Cortex of kidney (tissue), 1 donor: ENCODE measurements around the gene RAE1.

Experiments used
- DNase-seq: peaks from one replicate; lab custom pipeline; 2025; lab: John Stamatoyannopoulos, UW

RAE1 gene

DNA sequence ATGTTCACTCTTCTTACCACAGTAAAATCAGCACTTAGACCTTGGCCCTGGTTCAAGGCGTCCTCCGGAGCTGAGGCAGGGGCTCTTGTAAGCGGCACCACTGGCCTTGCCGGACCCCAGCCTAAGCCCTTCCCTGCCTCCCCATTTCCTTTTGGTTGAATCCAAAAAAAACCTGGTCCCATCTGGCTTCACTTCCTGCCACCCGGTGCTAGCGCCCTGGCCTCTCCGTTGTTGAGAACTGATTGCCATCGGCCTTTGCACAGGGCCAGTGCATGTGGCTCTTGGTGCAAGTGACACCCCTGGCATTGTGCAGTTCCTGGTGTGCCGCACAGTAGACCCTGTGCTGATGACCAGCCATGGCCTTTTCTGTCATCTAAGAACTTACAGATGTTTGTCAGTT lies 21.1 kb downstream of the RAE1 start:
- DNase-seq: no peak

DNA sequence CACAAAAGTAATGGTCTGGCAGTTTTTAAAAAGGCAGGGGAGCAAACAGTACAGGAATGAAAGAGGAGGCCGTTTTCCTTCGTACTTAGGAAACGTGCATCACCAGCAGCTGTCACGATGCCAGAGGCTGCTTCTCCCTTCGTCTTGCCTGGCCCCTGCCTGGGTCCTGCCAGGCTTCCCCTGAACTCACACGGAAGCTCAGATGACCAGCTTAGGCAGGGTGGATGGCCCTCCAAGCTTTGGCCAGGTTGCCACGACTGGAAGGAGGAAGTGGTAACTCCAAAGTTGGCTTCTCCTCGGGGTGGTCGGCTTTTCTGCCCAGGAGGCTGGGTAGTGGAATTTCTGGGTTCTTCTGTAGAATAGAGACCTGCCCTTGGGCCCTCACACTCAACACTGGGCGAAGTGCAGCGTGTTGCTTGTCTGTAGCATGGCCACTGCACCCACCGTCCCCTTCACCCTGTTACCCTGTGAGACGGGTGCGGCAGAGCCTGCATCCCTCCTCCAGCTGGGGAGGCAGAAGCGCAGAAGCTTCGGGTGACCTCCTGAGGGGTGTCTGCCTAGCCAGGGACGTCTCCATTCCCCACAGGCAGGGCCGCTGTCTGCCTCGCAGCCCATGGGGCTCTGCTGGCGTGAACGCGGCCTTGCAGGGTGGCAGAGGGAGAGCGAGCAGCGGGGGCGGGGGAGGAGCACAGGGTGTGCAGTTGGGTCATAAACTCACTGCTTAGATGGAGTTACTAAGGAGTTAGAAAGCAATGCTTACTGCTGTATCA lies 21.7 kb downstream of the RAE1 start:
- DNase-seq: no peak

DNA sequence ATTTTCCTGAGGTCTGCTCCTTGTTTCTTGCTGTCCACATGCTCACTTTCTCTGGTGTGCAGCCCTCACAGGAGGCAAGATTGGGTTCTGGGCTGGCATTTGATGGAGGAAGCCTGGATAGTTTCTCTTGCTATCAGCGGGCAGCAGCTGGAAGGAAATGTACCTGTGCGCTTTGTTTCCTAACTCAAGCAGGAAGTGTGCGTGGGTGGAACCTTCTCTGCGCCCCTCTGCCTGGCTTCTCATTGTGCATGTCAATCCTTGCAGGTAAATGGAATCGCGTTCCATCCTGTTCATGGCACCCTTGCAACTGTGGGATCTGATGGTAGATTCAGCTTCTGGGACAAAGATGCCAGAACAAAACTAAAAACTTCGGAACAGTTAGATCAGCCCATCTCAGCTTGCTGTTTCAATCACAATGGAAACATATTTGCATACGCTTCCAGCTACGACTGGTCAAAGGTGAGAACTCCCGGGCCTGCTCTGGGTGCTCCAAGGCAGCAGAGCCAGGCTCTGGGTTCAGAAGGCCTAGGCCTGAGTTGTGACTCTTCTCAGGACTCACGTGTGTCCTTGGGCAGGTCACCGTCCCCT lies 23.4 kb downstream of the RAE1 start:
- no peak for DNase-seq

DNA sequence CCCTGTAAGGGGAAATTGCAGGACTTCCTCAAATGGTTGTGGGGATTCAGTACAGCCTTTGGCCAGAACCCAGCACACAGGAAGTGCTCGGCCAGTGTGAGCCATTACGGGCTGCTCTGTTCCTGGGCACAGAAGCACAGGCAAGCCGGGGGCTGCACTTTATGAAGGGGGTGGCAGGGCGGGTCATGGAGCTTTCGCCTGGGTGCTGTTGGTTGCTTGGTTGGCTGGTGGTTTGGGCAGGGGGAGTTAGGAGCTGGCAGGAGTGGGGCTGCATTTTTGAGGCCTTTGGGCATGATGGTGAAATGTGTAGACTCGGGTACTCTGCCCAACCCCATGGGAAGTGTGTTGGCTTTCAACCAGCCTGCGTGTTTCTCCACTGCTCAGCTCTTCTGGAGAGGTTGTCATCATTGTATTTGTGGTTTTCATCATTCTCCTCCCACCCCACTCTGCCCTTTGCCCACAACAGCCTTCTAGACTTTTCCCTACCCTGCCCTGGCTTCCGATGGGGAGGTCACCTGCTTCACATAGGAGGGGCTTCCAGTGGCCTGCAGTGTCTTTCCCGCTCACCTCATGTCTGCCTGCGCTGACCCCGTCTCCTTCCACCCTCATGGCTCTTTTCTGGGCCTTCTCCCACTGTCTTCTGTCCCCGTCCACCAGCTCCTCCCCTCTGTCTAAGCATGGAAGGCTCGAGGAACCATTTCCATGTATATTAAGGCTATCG lies 24.0 kb downstream of the RAE1 start:
- DNase-seq: no peak

DNA sequence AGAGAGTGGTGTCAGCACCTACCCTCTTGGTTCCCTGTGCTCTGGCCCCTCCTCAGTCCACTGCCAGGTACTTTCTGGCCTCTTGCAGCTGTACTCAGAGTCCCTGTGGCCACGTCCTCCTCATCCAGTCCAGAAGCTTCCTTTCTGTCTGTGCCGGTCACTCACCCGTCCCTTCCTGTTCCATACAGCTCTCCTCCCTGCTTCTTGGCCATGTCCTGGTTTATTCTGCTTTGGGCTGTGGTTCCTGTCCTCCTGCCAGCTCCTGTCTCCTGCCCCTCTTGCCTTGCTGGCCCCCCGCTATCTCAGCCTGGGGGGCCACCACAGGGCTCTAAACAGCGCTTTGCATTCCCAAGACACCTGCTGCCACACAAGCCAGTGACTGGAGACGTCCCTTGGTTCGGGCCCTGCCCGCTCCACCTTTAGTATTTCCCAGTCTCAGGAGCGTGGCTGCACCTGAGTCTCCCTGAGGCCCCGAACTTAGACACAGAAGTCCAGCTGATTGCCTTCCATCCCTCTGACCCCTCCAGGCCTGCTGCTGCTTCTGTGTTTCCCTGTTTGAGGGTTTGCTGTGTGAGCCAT lies 24.7 kb downstream of the RAE1 start:
- no peak for DNase-seq

DNA sequence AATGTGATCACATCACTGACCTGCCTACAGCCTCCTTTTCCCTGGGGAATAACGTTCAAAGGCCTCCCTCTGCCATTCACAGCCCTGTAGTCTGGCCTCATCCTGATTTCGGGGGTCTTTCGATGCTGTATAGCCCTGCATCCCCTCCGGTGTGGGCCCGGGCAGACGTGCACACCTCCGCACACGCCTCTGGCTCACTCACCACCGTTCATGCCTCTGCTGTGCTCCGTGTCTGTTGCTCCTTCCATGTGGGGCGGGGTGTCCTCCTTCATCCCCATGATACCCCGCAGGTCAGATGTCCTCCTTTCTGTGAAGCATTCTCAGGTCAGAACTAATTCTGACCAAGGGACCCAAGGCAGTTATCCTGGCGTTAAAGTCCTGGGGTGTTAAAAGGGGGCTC lies 26.3 kb downstream of the RAE1 start:
- no peak for DNase-seq

DNA sequence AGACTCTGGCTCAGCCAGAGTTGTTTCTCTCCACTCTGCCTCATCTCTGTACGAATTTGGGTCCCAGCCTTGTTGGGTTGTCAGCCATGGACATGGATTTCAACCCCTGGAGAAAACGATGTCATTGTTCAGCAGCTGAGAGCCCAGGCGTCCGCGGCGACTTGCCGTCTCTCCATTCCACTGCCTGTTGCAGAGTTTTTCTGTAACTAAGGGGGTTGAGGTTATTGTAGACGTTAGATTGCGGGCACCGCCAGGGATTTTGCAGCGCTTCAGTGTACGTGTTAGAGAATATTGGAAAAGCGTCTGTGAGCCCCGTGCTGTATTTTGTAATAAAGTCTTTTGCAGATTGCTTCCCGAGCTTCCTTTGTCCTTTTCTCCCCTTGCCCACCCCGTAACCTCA lies 27.1 kb downstream of the RAE1 start:
- no peak for DNase-seq

DNA sequence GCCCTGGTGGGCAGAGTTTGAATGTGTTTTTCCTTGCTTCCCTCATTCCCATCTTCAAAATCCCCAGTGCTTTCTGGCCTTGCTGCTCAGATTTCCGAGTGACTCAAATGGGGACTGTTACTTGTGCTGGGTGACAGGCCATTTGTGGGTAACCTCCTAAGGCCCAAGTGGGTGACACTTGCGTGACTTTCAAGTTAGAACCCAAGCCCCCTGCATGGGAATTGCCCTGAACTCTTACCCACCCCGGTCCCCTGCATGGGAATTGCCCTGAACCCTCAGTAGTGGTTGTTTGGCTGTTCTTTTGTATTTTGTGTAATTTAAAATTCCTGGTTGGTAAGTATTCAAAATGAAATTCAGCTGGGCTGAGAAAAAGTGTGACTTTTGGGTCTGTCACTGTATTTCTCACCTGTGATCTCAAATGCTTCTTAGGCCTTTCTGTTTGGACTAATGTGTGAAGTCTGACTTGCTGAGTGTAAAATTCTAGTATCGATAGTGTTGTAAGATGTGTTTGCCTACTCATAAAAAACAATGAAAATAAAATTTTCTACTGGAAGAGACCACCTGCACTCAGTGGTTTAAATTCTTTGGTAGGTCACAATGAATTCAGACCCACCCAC lies 27.7 kb downstream of the RAE1 start:
- no peak for DNase-seq

DNA sequence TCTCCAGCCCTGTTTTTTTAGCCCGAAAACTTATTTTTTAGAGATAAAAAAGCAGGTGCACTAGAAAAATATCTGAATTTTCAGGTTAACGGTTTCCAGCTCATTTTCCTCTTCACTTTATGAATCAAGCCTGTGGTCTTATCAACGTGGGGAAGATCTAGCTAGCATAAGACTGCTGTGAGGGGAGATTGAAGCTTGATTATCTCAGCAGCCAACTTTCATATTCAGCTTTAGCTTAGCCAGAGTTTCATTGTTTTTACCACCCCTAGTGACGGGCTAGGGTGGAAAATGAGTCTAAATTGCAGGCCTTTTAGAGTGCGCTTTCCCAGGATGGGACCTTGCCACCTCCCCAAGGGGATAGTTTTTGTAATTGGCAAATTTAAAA lies 28.2 kb downstream of the RAE1 start:
- no peak for DNase-seq

DNA sequence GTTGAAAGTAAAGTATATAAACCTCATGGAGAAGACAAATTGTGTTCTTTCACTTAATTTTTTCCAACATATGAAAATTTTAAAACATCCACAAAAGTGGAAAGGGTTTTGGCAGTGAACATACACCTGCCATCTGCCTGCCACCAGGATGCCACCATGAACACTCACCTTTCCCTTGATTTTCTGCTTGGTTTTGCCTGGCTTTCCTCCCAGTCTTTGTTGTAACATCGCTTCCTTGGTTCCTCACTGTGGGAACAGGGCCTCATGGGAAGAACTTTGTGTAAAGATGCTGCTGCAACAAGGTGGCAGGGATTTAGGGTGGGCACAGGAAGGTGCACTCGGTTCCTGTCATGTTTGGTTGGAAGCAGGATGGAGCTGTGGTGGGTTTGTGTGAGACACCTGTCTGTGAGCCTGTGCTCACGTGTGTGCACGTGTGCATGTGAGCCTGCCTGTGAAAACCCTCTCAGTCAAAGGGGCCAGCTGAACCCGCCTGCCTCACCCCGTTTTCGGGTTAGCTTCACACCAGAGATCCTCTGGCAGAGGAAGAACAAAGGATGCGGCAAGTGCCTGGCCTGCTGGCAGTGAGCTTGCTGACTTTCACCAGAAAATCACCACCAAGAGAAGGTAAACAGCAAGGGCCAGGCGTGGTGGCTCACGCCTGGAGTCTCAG lies 29.2 kb downstream of the RAE1 start:
- no peak for DNase-seq

DNA sequence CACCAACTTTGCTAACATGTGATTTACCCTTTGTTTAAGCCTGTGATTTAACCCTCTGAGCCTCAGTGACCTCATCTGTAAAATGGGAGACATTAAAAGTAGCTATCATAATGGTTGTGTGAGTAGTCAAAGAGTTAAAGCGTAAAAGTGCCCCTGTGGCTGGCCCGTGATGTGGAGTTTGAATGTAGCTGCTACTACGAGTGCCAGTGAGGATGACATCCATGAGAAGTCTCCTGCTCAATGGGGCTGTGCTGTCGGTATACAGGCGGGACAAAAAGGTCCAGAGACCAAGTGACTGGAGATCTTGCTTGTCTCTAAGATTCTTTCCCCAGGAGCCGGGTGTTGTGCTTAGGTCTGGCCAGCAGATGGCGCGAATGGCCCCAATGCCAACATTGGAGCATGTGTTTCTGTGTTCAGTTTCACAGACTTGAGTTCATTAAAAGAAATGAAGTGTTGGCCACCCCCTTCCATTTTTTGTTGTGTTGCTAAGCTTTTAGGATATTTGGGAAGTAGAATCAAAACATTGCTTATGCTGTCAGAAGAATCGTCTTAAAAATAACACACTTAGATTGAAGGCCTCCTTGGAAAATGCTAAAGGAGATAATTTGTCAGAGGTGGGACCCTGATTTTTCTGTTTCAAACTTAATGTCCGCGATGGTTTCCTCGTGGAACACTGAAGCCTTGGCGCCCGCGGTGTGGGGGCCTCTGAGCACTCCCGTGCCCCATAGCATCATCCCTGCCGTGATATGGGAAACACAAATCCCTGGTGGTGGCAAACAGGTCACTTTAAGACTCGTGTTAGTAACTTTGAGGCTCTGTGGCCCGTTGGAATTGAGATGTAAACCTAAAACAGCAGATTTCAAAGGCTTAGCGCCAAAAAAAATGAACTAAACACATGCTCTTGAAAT lies 30.8 kb downstream of the RAE1 start:
- DNase-seq: no peak

DNA sequence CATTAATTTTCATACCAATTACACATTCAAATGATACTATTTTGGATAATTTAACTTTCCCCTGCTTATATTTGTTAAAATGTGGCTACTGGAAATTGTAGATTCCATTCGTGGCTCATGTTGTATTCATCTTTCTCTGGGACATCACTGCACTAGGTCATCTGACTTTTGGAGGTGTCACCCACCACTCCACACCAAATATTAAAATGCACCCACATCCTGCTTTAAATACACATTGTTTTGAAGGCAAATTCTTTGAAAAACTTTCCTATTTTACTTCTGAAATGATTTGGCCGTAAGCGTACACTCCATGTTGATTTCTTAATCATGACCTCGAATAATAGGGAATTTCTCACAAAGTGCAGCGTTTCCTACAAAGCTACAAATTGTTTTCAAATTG lies 31.5 kb downstream of the RAE1 start:
- no peak for DNase-seq

DNA sequence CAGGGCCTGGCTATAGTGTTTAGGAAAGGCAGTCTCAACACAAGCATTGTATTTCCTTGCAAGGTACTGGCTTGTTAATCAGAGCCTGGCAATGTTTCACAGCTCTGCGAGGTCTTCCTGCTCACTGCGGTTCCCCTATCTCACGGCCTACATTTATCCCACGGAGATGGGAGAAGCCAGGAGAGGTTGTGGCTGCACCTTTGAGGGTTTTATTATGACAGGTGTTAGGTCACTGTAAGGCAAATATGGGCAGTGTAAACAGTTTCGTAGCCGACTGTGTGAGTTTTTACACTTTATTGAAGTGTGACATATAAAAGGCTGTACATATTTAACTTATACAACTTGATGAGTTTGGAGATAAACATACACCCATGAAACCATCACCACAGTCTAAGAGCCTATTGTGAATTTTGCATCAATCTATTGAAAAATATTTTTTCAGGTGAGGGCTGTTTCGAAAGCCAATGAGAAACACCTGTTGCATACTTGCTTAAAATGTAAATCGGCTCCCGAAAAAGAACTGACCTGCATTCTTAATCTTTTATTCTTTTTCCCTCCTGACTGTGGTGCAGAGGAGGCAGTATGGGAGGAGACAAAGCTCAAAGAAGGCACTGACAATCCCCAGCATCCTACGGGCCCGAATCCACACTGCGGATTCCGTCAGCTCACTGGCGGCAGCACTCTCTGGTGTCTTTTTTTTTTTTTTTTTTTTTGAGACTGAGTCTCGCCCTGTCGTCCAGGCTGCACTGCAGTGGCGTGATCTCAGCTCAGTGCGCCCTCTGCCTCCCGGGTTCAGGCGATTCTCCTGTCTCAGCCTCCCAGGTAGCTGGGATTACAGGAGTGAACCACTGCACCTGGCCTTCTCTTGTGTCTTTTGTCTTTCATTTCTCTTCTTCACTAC lies 32.6 kb downstream of the RAE1 start:
- DNase-seq: no peak

DNA sequence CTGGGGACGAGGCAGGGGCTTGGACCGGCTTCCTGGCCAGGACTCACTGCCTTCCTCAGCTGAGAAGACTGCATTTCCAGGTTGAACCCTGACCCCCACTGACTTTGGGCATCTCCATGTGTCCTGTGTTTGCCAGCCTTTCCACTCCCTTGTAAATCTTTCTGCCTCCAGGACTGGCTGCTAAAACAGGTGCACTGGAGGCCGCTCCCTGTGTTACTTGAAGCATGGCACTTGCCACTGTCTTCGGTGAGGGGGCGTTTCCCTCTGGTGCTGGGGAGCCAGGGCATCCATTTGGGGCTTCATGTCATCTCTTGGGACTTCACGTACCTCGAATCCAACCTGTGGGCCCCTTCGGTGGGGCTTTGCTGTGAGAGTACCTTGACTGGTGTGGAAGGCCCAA lies 33.4 kb downstream of the RAE1 start:
- DNase-seq: no peak

DNA sequence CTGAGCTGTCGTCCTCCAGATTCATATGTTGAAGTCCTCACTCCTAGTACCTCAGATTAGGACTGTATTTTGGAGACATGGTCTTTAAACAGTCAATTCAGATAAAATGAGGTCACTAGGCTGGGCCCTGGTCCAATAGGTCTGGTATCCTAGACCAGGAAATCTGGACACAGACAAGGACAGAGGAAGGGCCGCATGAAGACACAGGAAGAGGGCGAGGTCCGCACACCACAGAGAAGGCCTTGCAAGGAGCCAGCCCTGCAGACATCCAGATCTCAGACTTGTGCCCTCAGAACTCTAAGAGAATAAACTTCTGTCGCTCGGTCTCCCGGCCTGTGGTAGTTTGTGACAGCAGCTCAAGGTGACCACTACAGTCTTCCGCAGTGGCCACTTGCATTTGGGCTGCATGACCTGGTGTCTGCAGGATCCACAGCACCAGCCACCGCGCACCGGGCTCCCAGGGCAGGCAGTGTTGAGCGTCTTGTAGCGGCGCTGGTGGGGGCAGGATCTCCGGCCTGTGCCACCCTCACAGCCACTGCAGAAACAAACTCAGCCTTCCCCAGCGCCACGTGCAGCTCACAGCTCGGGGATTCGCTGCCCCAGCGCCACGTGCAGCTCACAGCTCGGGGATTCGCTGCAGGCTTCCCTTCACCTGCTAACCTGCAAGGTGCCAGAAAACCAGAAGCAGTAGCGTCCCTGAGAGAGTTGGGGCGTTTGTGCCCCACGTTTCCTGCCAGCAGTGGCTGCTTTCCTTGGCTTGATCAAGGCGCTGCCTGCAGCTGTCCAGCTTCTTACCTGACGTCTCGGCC lies 34.1 kb downstream of the RAE1 start:
- no peak for DNase-seq

DNA sequence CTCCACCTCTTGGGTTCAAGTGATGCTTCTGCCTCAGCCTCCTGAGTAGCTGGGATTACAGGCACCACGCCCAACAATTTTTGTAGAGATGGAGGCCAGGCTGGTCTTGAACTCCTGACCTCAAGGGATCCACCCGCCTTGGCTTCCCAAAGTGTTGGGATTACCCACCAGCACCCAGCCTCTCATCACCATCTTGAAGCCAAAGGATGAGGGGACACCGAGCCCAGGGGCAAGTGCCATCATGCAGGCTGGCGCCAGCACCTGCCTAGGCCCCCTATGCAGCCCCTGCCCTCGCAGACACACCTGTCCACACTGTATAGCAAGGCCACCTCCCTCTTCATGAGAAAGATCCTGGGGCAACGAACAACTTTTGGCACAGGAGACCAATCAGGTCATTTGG lies 34.9 kb downstream of the RAE1 start:
- no peak for DNase-seq

DNA sequence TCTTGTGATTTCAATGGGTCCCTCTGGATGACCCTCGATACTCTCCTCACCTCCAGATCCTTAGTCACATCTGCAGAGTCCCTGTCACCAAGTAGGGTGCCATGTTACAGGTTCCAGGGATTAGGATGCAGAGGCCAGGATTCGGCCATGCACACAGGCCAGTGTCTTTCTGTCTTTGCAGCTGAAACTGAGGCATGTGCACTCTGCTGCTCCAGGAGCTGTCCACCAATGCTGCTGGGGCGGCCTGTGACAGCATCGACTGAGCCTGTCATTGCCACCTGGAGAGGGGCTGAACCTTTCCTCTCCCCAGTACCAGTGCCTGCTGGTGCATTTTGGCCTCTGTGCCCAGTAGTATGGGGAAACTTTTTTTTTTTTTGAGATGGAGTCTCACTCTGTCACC lies 35.7 kb downstream of the RAE1 start:
- no peak for DNase-seq

DNA sequence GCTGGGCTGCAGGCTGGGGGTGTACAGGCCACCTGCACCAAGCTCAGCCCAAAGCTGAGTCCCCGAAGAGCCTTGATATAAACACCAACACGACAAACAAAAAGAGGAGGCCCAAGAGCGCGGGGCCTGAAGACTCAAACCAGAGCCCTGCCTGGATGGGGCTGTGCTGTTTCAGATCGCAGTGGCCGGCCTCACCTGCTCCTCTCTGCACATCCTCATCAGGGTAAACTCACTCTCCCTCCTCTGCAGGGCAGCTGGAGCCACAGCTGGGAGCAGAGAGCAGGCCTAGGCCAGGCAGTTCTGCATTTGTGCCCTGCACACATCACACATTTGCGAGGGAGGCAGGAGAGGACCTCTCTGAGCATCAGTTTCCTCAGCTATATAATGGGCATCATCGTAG lies 36.4 kb downstream of the RAE1 start:
- no peak for DNase-seq

DNA sequence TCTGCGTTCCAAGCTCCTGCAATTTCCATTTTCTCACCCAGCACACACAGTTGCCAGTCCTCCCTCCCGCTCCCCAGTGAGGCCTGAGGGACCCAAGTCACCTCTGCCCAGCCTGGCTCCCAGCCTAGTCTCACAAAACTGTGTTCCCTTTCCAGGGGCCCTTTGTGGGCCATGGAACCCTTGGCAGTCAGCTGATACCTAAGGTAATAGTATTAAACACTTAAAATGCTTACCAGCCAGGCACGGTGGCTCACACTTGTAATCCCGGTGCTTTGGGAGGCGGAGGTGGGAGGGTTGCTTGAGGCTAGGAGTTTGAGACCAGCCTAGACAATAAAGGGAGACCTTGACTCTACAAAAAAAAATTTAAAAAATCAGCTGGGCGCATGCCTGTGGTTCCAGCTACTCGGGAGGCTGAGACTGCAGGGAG lies 36.9 kb downstream of the RAE1 start:
- no peak for DNase-seq
